ENCODE results near the gene CYB5R4.

Gene CYB5R4

GRCh38 chr6:83844170-83844569 lies 15.3 kb upstream of the CYB5R4 start:
- Histone ChIP-seq H3K9me3 (replicated peaks in 1 of 11) (no peaks in the 10 kb centered on the region), H3K4me1 (no peaks in the 10 kb centered on the region), H3K4me2 (no peak overlapping the region), H3K9ac (no peak overlapping the region), H3K36me3 (no peaks in the 10 kb centered on the region), H3K4me3 (no peak overlapping the region), H4K20me1 (no peaks in the 10 kb centered on the region), H3K27ac (no peak overlapping the region), H3K27me3 (no peaks in the 10 kb centered on the region)
- TF ChIP-seq Cebpa-rat (IDR thresholded peaks at IDR 0.05), result no peak

GRCh38 chr6:83846291-83846690 lies 13.2 kb upstream of the CYB5R4 start:
- Histone ChIP-seq H4K20me1 (no peaks in the 10 kb centered on the region), H3K9me3 (replicated peaks in 1 of 11) (no peaks in the 10 kb centered on the region), H3K27ac (no peak overlapping the region), H3K4me1 (no peaks in the 10 kb centered on the region), H3K9ac (no peak overlapping the region), H3K36me3 (no peaks in the 10 kb centered on the region), H3K4me2 (no peak overlapping the region), H3K27me3 (no peaks in the 10 kb centered on the region), H3K4me3 (no peak overlapping the region)
- no peak for TF ChIP-seq Cebpa-rat (IDR thresholded peaks at IDR 0.05)

GRCh38 chr6:83847179-83847578 lies 12.3 kb upstream of the CYB5R4 start:
- Histone ChIP-seq H3K9me3 (replicated peaks in 1 of 11) (no peaks in the 10 kb centered on the region), H3K27me3 (no peaks in the 10 kb centered on the region)
- no peak for TF ChIP-seq Cebpa-rat (IDR thresholded peaks at IDR 0.05)

GRCh38 chr6:83849127-83849526 lies 10.4 kb upstream of the CYB5R4 start:
- TF ChIP-seq Cebpa-rat (IDR thresholded peaks at IDR 0.05), result no peak
- Histone ChIP-seq H3K9me3 (replicated peaks in 1 of 11) (no peaks in the 10 kb centered on the region), H3K9ac (no peak overlapping the region), H3K4me3 (no peak overlapping the region), H3K36me3 (no peaks in the 10 kb centered on the region), H3K4me2 (no peak overlapping the region), H3K27me3 (no peaks in the 10 kb centered on the region), H4K20me1 (no peaks in the 10 kb centered on the region), H3K27ac (no peak overlapping the region), H3K4me1 (no peaks in the 10 kb centered on the region)

More at GRCh38 chr6:83847179-83847578, 12.3 kb upstream of the CYB5R4 start:
- Histone ChIP-seq H4K20me1 (no peaks in the 10 kb centered on the region), H3K27ac (no peak overlapping the region), H3K36me3 (no peaks in the 10 kb centered on the region), H3K4me1 (no peaks in the 10 kb centered on the region), H3K4me2 (no peak overlapping the region), H3K4me3 (no peak overlapping the region), H3K9ac (no peak overlapping the region)

- TF ChIP-seq Cebpa-rat (IDR thresholded peaks at IDR 0.05), result no peak
- no peak overlapping the region for H3K4me3 ChIP-seq
- H3K4me2 ChIP-seq, result no peak overlapping the region
- no peaks in the 10 kb centered on the region for H4K20me1 ChIP-seq
- no peaks in the 10 kb centered on the region for H3K9me3 ChIP-seq (replicated peaks in 1 of 11)
- no peak overlapping the region for H3K27ac ChIP-seq
- no peaks in the 10 kb centered on the region for H3K27me3 ChIP-seq
- no peaks in the 10 kb centered on the region for H3K4me1 ChIP-seq
- no peaks in the 10 kb centered on the region for H3K36me3 ChIP-seq
- no peak overlapping the region for H3K9ac ChIP-seq
Measured at GRCh38 chr6:83849610-83850009, 9.9 kb upstream of the CYB5R4 start.

GRCh38 chr6:83852528-83853177 lies 6.8 kb upstream of the CYB5R4 start:
- no peak overlapping the region for H3K4me3 ChIP-seq
- H3K4me2 ChIP-seq, result no peak overlapping the region
- no peak overlapping the region for H3K27ac ChIP-seq

GRCh38 chr6:83853178-83854000 lies 6.1 kb upstream of the CYB5R4 start, which contains the start of gene RIPPLY2:
Gene RIPPLY2, plus strand, starts transcription at chr6:83853360. Its CDS starts 57 bp downstream, at chr6:83853417.
- no peaks in the 10 kb centered on the region for H3K27me3 ChIP-seq
- no peak for TF ChIP-seq Cebpa-rat (IDR thresholded peaks at IDR 0.05)
- H3K4me3 ChIP-seq, result no peak within 1 kb of the TSS
- no peaks in the 10 kb centered on the region for H4K20me1 ChIP-seq
- no peak within 1 kb of the TSS for H3K27ac ChIP-seq
- H3K4me2 ChIP-seq, result no peak within 1 kb of the TSS
- H3K9ac ChIP-seq, result no peak within 1 kb of the TSS
- no peaks in the 10 kb centered on the region for H3K36me3 ChIP-seq
- H3K4me1 ChIP-seq, result no peaks in the 10 kb centered on the region
- no peaks in the 10 kb centered on the region for H3K9me3 ChIP-seq (replicated peaks in 1 of 11)

More at GRCh38 chr6:83852528-83853177, 6.8 kb upstream of the CYB5R4 start:
- Histone ChIP-seq H3K9ac (no peak overlapping the region), H4K20me1 (no peaks in the 10 kb centered on the region), H3K4me1 (no peaks in the 10 kb centered on the region), H3K9me3 (replicated peaks in 1 of 11) (no peaks in the 10 kb centered on the region), H3K27me3 (no peaks in the 10 kb centered on the region), H3K36me3 (no peaks in the 10 kb centered on the region)
- TF ChIP-seq Cebpa-rat (IDR thresholded peaks at IDR 0.05), result no peak

GRCh38 chr6:83854001-83854501 lies 5.4 kb upstream of the CYB5R4 start:
- Histone ChIP-seq H3K4me2 (no peak overlapping the region), H3K36me3 (no peaks in the 10 kb centered on the region)

GRCh38 chr6:83854766-83855165 lies 4.7 kb upstream of the CYB5R4 start:
- H4K20me1 ChIP-seq, result no peaks in the 10 kb centered on the region
- H3K9ac ChIP-seq, result no peak overlapping the region
- H3K4me3 ChIP-seq, result no peak overlapping the region
- H3K27me3 ChIP-seq, result no peaks in the 10 kb centered on the region
- no peak overlapping the region for H3K4me2 ChIP-seq
- H3K9me3 ChIP-seq (replicated peaks in 1 of 11), result no peaks in the 10 kb centered on the region
- H3K4me1 ChIP-seq, result peaks cover 0 to 6% (median 4%) of the 10 kb centered on the region in 10 experiments; a peak in 11 of 20 replicates
- no peak for TF ChIP-seq Cebpa-rat (IDR thresholded peaks at IDR 0.05)
- no peaks in the 10 kb centered on the region for H3K36me3 ChIP-seq
- no peak overlapping the region for H3K27ac ChIP-seq

More at GRCh38 chr6:83854001-83854501, 5.4 kb upstream of the CYB5R4 start:
- no peak for TF ChIP-seq Cebpa-rat (IDR thresholded peaks at IDR 0.05)
- no peak overlapping the region for H3K9ac ChIP-seq
- no peaks in the 10 kb centered on the region for H3K9me3 ChIP-seq (replicated peaks in 1 of 11)
- no peak overlapping the region for H3K27ac ChIP-seq
- peaks cover 0 to 4% (median 3%) of the 10 kb centered on the region in 10 experiments; a peak in 11 of 20 replicates for H3K4me1 ChIP-seq
- no peak overlapping the region for H3K4me3 ChIP-seq
- no peaks in the 10 kb centered on the region for H4K20me1 ChIP-seq
- H3K27me3 ChIP-seq, result no peaks in the 10 kb centered on the region

All from BLaER1 treated with 17β-estradiol and CSF1 and Interleukin-3, amounts not matched to agents 10 nM and 100 nM (cell line).